CD4-positive, alpha-beta T cell treated with Interleukin-6 at 100 ng/mL for 8 hours (primary cell): Measurements from ENCODE around the gene SUSD6.

Experiments
- DNase-seq: peaks from one replicate; pipeline ENCODE4 v3.0.0-alpha.2; 2020; ENCODE audit warnings: mixed read lengths, low spot score

SUSD6 gene

GRCh38 chr14:69672356-69672755 is 61.0 kb downstream of the SUSD6 start:
- DNase-seq = no peak

- DNase-seq = peak; percentile 23
Measured at GRCh38 chr14:69673104-69673503, 61.7 kb downstream of the SUSD6 start.

GRCh38 chr14:69673578-69674305 is 62.3 kb downstream of the SUSD6 start:
- no peak for DNase-seq

GRCh38 chr14:69674546-69675244 is 63.3 kb downstream of the SUSD6 start:
- DNase-seq = no peak

GRCh38 chr14:69675245-69675583 is 63.8 kb downstream of the SUSD6 start:
- DNase-seq = no peak

GRCh38 chr14:69675877-69676416 is 64.6 kb downstream of the SUSD6 start:
- DNase-seq = no peak

GRCh38 chr14:69676723-69677122 is 65.3 kb downstream of the SUSD6 start:
- DNase-seq = no peak

- DNase-seq = no peak
Measured at GRCh38 chr14:69680297-69680696, 68.9 kb downstream of the SUSD6 start.

GRCh38 chr14:69682136-69682535 is 70.7 kb downstream of the SUSD6 start:
- no peak for DNase-seq

- peak; percentile 35 for DNase-seq
Measured at GRCh38 chr14:69682621-69683263, 71.3 kb downstream of the SUSD6 start.

GRCh38 chr14:69683971-69684370 is 72.6 kb downstream of the SUSD6 start:
- DNase-seq = no peak

GRCh38 chr14:69684461-69685217 is 73.2 kb downstream of the SUSD6 start:
- no peak for DNase-seq

GRCh38 chr14:69685218-69685616 is 73.8 kb downstream of the SUSD6 start:
- peak; percentile 42 for DNase-seq

GRCh38 chr14:69685716-69686115 is 74.3 kb downstream of the SUSD6 start:
- peak; percentile 35 for DNase-seq

- DNase-seq = no peak
Measured at GRCh38 chr14:69687606-69688298, 76.4 kb downstream of the SUSD6 start.

- no peak for DNase-seq
Measured at GRCh38 chr14:69688299-69688649, 76.9 kb downstream of the SUSD6 start.

GRCh38 chr14:69690042-69690441 is 78.6 kb downstream of the SUSD6 start:
- no peak for DNase-seq

GRCh38 chr14:69692594-69692993 is 81.2 kb downstream of the SUSD6 start:
- DNase-seq = no peak

GRCh38 chr14:69693145-69693544 is 81.7 kb downstream of the SUSD6 start:
- no peak for DNase-seq

- DNase-seq = no peak
Measured at GRCh38 chr14:69693801-69694729, 82.7 kb downstream of the SUSD6 start.
